ENCODE data around the gene CEBPG.

Gene CEBPG

GRCh38 chr19:33422369-33423180 is 49.1 kb downstream of the CEBPG start:
- DNase-seq: no peak

GRCh38 chr19:33424181-33424580 is 50.7 kb downstream of the CEBPG start:
- no peak for DNase-seq

GRCh38 chr19:33426621-33427361 is 53.3 kb downstream of the CEBPG start:
- DNase-seq: no peak

GRCh38 chr19:33427801-33428626 is 54.5 kb downstream of the CEBPG start:
- DNase-seq: peak; percentile 55

- DNase-seq: peak; percentile 24
Observed at GRCh38 chr19:33428627-33429125, 55.2 kb downstream of the CEBPG start.

GRCh38 chr19:33429891-33430673 is 56.6 kb downstream of the CEBPG start:
- DNase-seq: peak; percentile 65

- DNase-seq: peak; percentile 86
Observed at GRCh38 chr19:33430674-33431277, 57.3 kb downstream of the CEBPG start.

- DNase-seq: no peak
Observed at GRCh38 chr19:33432015-33432414, 58.5 kb downstream of the CEBPG start.

All from activated effector memory CD4-positive, alpha-beta T cell treated with anti-CD3 and anti-CD28 coated beads, Interleukin-2, amount 50 U/mL, for 16 hours (primary cell).